Subcutaneous adipose tissue (tissue), 4 donors: ENCODE measurements around the gene KRT72. TPM values are rescaled to one million over a fixed set of nuclear protein-coding genes. Genes with fewer than 3 reads are reported as not detected.

Source experiments
- CTCF ChIP-seq: fragments of 450-650 bp; IDR thresholded peaks from one replicate; pipeline ENCODE4 v1.5.1; 2016; ENCODE audit warnings: low read depth, mild to moderate bottlenecking, control low read depth, antibody characterized with exemption, moderate library complexity
- total RNA-seq, 4 donors: library from RNA; depleted of rRNA; stranded (reverse); fragments of >200 nt; gene quantifications; one replicate each; pipeline ENCODE4 v1.1.0, GENCODE V29; 2016

Gene KRT72
- total RNA-seq, 4 donors from 2014 or later, result not detected

DNA sequence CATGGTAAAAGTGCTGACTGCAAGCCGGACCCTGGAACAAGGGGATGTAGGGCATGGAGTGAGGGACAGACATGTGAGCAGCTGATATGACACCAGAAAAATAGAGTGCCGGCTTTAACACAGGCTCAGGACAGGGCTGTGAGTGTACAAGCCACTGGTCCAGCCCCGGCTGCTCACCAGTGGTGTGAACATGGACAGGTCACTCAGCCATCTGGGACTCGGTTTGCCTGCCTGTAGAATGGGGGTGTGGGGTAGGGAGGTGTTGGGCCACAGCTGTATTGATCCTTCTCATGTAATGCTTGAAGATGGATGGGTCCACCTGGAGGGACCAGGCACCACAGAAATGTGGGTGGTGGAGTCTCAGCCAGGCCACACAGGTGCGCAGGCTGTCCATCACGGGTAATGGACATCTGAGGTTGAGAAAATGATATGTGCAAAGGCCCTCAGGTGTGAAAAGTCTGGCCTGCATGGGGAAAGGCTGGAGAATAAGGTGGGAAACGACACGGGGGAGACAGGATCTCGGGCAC, 17.0 kb downstream of the KRT72 start:
- no peak for TF ChIP-seq CTCF

DNA sequence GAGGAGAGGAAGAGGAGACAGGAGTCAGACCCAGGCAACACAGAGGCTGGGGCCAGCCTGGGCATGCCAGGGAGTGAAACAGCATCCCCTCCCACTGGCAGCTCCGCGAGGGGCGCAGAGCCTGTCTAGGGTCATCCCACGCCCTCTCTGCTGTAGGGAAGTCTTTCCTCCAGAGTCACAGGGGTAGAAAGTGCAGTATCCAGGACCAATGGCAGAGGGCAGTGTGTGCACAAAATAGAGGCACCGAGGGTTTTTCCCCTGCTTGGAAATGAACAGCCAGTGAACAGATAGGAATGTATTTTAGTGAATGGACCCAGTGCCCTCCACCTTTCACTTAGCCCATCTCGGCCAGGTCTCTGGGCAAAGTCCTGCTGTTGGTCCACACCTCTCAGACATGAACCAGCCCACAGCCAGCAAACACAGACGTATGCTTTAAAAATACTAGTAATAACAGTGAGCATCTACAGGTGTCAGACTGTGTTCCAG, 18.2 kb downstream of the KRT72 start:
- TF ChIP-seq CTCF, result no peak

DNA sequence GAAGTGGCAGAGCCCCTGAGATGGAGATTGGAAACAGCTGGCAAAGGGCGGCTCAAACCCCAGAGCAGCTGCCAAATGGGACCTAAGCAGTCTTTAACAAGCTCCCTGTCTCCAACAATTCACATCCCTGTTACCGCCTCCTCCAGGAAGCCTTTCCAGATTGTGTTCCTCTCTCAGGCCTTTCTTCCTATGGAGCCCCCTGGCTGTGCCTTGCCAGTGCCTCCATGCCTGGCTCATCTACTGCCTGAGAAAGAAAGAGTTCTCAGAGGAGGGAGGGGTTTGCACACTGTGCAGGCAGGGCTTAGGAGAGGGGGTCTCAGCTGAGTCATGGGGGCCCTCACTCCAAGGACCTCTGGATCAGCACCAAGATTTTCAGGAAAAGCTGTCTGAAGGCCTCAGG, 18.8 kb downstream of the KRT72 start:
- no peak for TF ChIP-seq CTCF

DNA sequence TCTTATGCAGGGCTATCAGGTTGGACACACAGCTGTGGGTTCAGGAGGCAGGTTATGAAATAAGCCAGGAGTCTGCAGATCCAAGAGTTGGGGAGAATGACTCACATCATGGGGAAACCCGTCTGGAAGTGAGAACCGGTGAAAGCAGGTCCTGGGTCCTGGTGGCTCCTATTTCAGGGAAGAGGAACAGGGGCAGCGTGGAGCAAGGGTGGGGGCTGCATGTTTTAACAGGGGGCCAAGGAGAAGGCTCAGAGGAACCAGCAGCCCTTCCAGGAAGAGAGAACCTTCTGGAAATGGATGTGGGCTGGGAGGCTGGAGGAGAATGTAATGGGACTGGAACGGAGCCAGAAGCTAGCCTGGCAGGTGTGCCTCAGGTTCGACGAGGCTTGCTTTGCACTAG, 19.8 kb downstream of the KRT72 start:
- no peak for TF ChIP-seq CTCF

DNA sequence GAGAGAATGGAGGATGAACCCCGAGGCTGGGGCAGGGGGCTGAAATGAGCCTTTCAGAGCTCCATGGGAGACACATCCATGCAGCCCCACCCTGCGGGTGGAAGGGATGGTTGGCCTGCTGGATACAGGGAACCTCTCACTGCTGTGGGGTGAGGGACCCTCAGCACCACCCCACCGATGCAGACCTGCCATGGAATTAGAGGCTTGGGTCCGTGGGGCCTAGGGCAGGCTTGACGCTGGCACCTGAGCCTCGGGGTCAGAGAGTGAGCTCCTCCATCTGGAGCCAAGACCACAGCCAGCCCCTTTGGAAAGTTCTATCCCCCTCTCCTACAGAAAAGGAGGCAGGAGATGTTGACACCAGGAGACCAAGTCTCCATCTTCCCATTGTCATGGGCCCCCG, 20.2 kb downstream of the KRT72 start:
- no peak for TF ChIP-seq CTCF

GRCh38 chr12:52580496-52580895, 20.8 kb downstream of the KRT72 start:
- no peak for TF ChIP-seq CTCF

- TF ChIP-seq CTCF, result no peak
Measured at GRCh38 chr12:52579468-52580465, 21.5 kb downstream of the KRT72 start.
